Measurements from ENCODE around the gene NAIF1. TPM values are rescaled to one million over a fixed set of nuclear protein-coding genes. Genes with fewer than 3 reads are reported as not detected.
A peak's percentile ranks its signal among the peaks of the same experiment; 100 is the strongest.

The NAIF1 gene
- total RNA-seq, 4 donors from 2014 or later = 0.60 to 23.2 (median 14.0) TPM

- H3K9me3 ChIP-seq = no peaks in the 10 kb centered on the region
- H3K27ac ChIP-seq = peak overlapping the region; percentile 1 to 51 (median 16)
- H3K27me3 ChIP-seq = no peaks in the 10 kb centered on the region
- peak; percentile 39 for DNase-seq
- TF ChIP-seq POLR2AphosphoS5 (IDR thresholded peaks at IDR 0.05) (no peak), CTCF (IDR thresholded peaks at IDR 0.05) (no peak), EP300 (IDR thresholded peaks at IDR 0.05; ENCODE audit: low read depth) (no peak), POLR2A (IDR thresholded peaks at IDR 0.05) (no peak)
- H3K36me3 ChIP-seq = no peaks in the 10 kb centered on the region
- in situ Hi-C loops (cut with MboI; ENCODE audit: low pct_ligation_motif_present in 1 of 4, low pct_unique_long_range_greater_than_20kb in 1 of 4, low sequenced_read_pairs in 3 of 4) = loop anchor here in 3 of 4 donors (5.0 to 25.0 kb wide), 3 partner anchors 86 to 104 kb away; partner anchors contain the start of genes LCN2 (in 1 of the 3) and PTGES2 (in 1 of the 3)
- H3K4me3 ChIP-seq = no peak overlapping the region
- H3K4me1 ChIP-seq = peaks cover 0 to 27% (median 7%) of the 10 kb centered on the region in 4 donors
- 70 to 79% methylated on average over 4 of the region's 4 CpGs for WGBS, 2 donors (ENCODE audit: low coverage in 1 of 2)
- intact Hi-C loops (cut with DNase I; ENCODE audit: low total_unique reads) = loop anchor here (10.0 kb wide), 1 partner anchor 81 kb away; no protein-coding TSS in a partner anchor
Measured at GRCh38 chr9:128033609-128034008, 33.5 kb downstream of the NAIF1 start.

- in situ Hi-C loops (cut with MboI; ENCODE audit: low pct_ligation_motif_present in 1 of 4, low pct_unique_long_range_greater_than_20kb in 1 of 4, low sequenced_read_pairs in 3 of 4) = loop anchor here in 1 of 4 donors (25.0 kb wide), 1 partner anchor 110 kb away; the partner anchor contains the start of genes LCN2 and PTGES2
- Histone ChIP-seq H3K9me3 (no peaks in the 10 kb centered on the region), H3K4me3 (no peak overlapping the region), H3K4me1 (peaks cover 0 to 8% (median 0%) of the 10 kb centered on the region in 4 donors), H3K36me3 (no peaks in the 10 kb centered on the region), H3K27ac (peak overlapping the region; percentile 24 to 71 (median 44)), H3K27me3 (no peaks in the 10 kb centered on the region)
- WGBS, 2 donors (ENCODE audit: low coverage in 1 of 2) = 86 to 89% methylated on average over 2 to 4 of the region's 4 CpGs
- DNase-seq = no peak
- no peak for TF ChIP-seq POLR2AphosphoS5 (IDR thresholded peaks at IDR 0.05)
- no peak for TF ChIP-seq POLR2A (IDR thresholded peaks at IDR 0.05)
- TF ChIP-seq EP300 (IDR thresholded peaks at IDR 0.05; ENCODE audit: low read depth) = no peak
- no peak for TF ChIP-seq CTCF (IDR thresholded peaks at IDR 0.05)
- intact Hi-C loops (cut with DNase I; ENCODE audit: low total_unique reads) = no loop called here
Measured at GRCh38 chr9:128027705-128028104, 39.4 kb downstream of the NAIF1 start.

GRCh38 chr9:128026773-128027541 lies 40.2 kb downstream of the NAIF1 start:
- H3K27ac ChIP-seq = peak overlapping the region; percentile 62 to 71 (median 66)

More at GRCh38 chr9:128026773-128027541, 40.2 kb downstream of the NAIF1 start:
- peaks cover 0 to 8% (median 0%) of the 10 kb centered on the region in 4 donors for H3K4me1 ChIP-seq
- intact Hi-C loops (cut with DNase I; ENCODE audit: low total_unique reads) = no loop called here
- H3K9me3 ChIP-seq = no peaks in the 10 kb centered on the region
- H3K27me3 ChIP-seq = no peaks in the 10 kb centered on the region
- TF ChIP-seq EP300 (IDR thresholded peaks at IDR 0.05; ENCODE audit: low read depth) = no peak
- TF ChIP-seq POLR2AphosphoS5 (IDR thresholded peaks at IDR 0.05) = no peak
- no peak for TF ChIP-seq CTCF (IDR thresholded peaks at IDR 0.05)
- TF ChIP-seq POLR2A (IDR thresholded peaks at IDR 0.05) = no peak
- H3K4me3 ChIP-seq = no peak overlapping the region
- peak; percentile 17 for DNase-seq
- in situ Hi-C loops (cut with MboI; ENCODE audit: low pct_ligation_motif_present in 1 of 4, low pct_unique_long_range_greater_than_20kb in 1 of 4, low sequenced_read_pairs in 3 of 4) = loop anchor here in 1 of 4 donors (25.0 kb wide), 1 partner anchor 110 kb away; the partner anchor contains the start of genes LCN2 and PTGES2
- WGBS, 2 donors (ENCODE audit: low coverage in 1 of 2) = 65 to 82% methylated on average over 3 to 10 of the region's 11 CpGs
- no peaks in the 10 kb centered on the region for H3K36me3 ChIP-seq

Data from transverse colon (tissue), 4 donors.